Chondrocyte (in vitro differentiated cells): ENCODE data around the gene NDUFS3. TPM values are rescaled to one million over a fixed set of nuclear protein-coding genes. Genes with fewer than 3 reads are reported as not detected.
A peak's percentile ranks its signal among the peaks of the same experiment; 100 is the strongest.

ENCODE experiments used
- DNase-seq: peaks from one replicate; pipeline ENCODE4 v3.0.0; 2021; ENCODE audit warnings: mixed read lengths, low spot score
- H3K27ac Mint-ChIP-seq: one replicate; pipeline ENCODE4 v1.8.0; 2021; ENCODE audit warnings: mild to moderate bottlenecking, moderate library complexity, mixed read lengths; ENCODE audit not compliant: unreplicated experiment
- H3K27me3 Mint-ChIP-seq: 2 replicates; pipeline ENCODE4 v1.8.0; 2021; ENCODE audit warnings: low read depth, mixed read lengths
- H3K36me3 Mint-ChIP-seq: 2 replicates; pipeline ENCODE4 v1.8.0; 2021; ENCODE audit warnings: low read depth, mixed read lengths
- H3K4me1 Mint-ChIP-seq: 2 replicates; pipeline ENCODE4 v1.8.0; 2021; ENCODE audit warnings: low read depth, mild to moderate bottlenecking, mixed read lengths
- H3K4me3 Mint-ChIP-seq: one replicate; pipeline ENCODE4 v1.8.0; 2021; ENCODE audit warnings: mild to moderate bottlenecking, moderate library complexity, mixed read lengths; ENCODE audit not compliant: unreplicated experiment
- H3K9me3 Mint-ChIP-seq: 2 replicates; pipeline ENCODE4 v1.8.0; 2021; ENCODE audit warnings: low read depth, mixed read lengths
- total RNA-seq: library from RNA; stranded (reverse); gene quantifications from 3 replicates; pipeline ENCODE4 v1.2.1, GENCODE V29; 2021
- TF ChIP-seq, protein P1 (sequence below): fragments of 200-600 bp; sonication (generic); IDR thresholded peaks from 2 replicates; pipeline ENCODE4 v1.5.0; 2021; ENCODE audit warnings: antibody characterized with exemption, mild to moderate bottlenecking, moderate library complexity

Gene NDUFS3
- total RNA-seq, 1 donor from 2014 or later: 70.3 TPM

GRCh38 chr11:47571357-47571729 is 7.5 kb upstream of the NDUFS3 start:
- Mint-ChIP-seq H3K36me3 (peaks cover 10% of the 10 kb centered on the region), H3K9me3 (no peaks in the 10 kb centered on the region), H3K27me3 (no peaks in the 10 kb centered on the region), H3K4me3 (no peak overlapping the region), H3K4me1 (peaks cover 31% of the 10 kb centered on the region), H3K27ac (peak overlapping the region; percentile 68)
- TF ChIP-seq, protein P1, sequence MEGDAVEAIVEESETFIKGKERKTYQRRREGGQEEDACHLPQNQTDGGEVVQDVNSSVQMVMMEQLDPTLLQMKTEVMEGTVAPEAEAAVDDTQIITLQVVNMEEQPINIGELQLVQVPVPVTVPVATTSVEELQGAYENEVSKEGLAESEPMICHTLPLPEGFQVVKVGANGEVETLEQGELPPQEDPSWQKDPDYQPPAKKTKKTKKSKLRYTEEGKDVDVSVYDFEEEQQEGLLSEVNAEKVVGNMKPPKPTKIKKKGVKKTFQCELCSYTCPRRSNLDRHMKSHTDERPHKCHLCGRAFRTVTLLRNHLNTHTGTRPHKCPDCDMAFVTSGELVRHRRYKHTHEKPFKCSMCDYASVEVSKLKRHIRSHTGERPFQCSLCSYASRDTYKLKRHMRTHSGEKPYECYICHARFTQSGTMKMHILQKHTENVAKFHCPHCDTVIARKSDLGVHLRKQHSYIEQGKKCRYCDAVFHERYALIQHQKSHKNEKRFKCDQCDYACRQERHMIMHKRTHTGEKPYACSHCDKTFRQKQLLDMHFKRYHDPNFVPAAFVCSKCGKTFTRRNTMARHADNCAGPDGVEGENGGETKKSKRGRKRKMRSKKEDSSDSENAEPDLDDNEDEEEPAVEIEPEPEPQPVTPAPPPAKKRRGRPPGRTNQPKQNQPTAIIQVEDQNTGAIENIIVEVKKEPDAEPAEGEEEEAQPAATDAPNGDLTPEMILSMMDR: no peak
- no peak for DNase-seq

DNA sequence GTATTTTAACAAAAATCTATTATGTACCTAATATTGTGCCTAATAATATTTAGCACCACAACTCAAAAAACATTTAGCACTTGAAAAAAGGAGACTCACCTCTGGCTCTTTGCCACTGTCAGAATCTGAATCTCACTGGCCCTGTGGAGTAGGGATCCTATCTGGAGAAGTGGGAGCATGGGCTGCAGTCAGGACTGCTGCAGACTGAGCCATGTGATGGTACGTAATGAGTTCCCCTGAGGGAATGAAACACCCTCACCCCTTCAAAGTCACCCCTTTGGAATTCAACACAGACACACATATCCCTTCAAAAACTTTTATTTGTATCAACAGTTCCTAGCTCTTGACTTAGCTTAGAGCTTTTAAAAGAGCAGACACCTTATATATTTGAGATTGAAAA is 7.0 kb upstream of the NDUFS3 start:
- Mint-ChIP-seq H3K4me3 (no peak overlapping the region), H3K27me3 (no peaks in the 10 kb centered on the region), H3K27ac (peak overlapping the region; percentile 82), H3K4me1 (peaks cover 26% of the 10 kb centered on the region), H3K36me3 (peaks cover 10% of the 10 kb centered on the region), H3K9me3 (no peaks in the 10 kb centered on the region)
- TF ChIP-seq, protein P1: no peak
- no peak for DNase-seq

DNA sequence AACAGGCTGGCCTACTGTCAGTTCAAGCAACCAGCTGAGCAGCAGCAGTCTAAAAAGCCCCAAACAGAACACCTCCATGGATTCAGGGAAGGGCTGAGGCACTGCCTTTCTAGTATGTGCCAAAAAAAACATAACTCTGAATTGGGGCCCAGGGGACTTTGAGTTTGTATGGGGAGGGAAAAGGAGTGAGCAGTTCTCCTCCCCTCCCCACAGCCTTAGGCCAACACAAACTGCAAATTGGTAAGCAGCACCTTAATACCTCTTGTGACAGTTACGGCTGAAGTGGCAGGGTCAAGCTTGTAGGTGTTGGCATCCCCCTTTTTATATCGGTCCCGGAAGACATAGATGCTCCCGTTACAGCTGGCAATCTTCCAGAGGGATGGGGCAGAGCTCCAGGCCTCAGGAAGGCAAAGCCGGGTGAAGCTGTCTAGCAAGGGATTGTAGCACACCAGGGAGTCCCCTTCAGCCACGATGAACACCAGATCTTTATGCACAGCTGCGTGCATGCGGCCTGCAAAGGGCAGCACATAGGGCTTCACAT is 6.1 kb upstream of the NDUFS3 start:
- TF ChIP-seq, protein P1: no peak
- Mint-ChIP-seq H3K4me1 (peaks cover 35% of the 10 kb centered on the region), H3K27ac (peak overlapping the region; percentile 82), H3K27me3 (no peaks in the 10 kb centered on the region), H3K4me3 (no peak overlapping the region), H3K9me3 (no peaks in the 10 kb centered on the region), H3K36me3 (peaks cover 10% of the 10 kb centered on the region)
- DNase-seq: peak; percentile 42

GRCh38 chr11:47573321-47573720 is 5.6 kb upstream of the NDUFS3 start:
- no peak overlapping the region for H3K27ac Mint-ChIP-seq
- no peaks in the 10 kb centered on the region for H3K27me3 Mint-ChIP-seq
- H3K4me3 Mint-ChIP-seq: no peak overlapping the region
- DNase-seq: peak; percentile 48
- peaks cover 10% of the 10 kb centered on the region for H3K36me3 Mint-ChIP-seq
- peaks cover 40% of the 10 kb centered on the region for H3K4me1 Mint-ChIP-seq
- TF ChIP-seq, protein P1: no peak
- H3K9me3 Mint-ChIP-seq: no peaks in the 10 kb centered on the region

DNA sequence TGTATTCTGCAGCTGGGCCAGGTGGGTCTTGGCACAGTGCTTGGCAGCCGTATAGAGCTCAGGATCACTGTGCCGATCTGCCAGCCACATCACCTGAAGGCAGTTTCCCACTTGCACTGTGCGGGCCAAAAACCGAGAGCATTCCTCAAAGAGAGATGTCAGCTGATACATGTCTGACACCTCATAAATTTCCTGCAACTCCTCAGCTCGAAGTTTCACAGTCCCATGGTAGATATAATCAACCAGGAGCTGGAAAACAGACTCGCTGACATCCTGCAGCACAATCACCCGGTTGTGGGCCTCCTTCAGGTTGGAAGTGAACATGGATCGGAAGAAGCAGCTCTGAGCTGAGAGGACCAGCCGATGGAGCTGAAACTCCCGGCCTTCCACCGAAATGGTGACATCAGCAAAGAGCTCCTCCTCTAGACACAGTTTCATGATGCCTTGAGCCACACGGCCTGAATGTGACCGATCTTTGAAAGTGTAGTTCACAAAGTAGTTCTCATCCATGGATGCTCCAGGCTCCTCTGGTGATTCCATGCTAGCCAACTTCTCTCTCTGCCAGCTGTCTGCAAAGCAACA is 1.3 kb upstream of the NDUFS3 start:
- Mint-ChIP-seq H3K4me3 (peak overlapping the region; percentile 98), H3K36me3 (peaks cover 12% of the 10 kb centered on the region), H3K9me3 (no peaks in the 10 kb centered on the region), H3K27ac (peak overlapping the region; percentile 99), H3K27me3 (no peaks in the 10 kb centered on the region), H3K4me1 (peaks cover 43% of the 10 kb centered on the region)
- peak; percentile 41 for DNase-seq
- TF ChIP-seq, protein P1: no peak
